Globus pallidus (tissue), 1 donor: ENCODE measurements around the gene RCAN2.

Experiments used
- DNase-seq: peaks from one replicate; pipeline ENCODE4 v3.0.0-alpha.2; 2015; ENCODE audit warnings: low spot score

RCAN2 gene

GRCh38 chr6:46491201-46491627 lies at the start of gene RCAN2:
Gene RCAN2, minus strand, starts transcription at chr6:46491449.
- peak; percentile 75 for DNase-seq

- DNase-seq: no peak
Measured at GRCh38 chr6:46539866-46540265, 48.6 kb upstream of the RCAN2 start.

DNA sequence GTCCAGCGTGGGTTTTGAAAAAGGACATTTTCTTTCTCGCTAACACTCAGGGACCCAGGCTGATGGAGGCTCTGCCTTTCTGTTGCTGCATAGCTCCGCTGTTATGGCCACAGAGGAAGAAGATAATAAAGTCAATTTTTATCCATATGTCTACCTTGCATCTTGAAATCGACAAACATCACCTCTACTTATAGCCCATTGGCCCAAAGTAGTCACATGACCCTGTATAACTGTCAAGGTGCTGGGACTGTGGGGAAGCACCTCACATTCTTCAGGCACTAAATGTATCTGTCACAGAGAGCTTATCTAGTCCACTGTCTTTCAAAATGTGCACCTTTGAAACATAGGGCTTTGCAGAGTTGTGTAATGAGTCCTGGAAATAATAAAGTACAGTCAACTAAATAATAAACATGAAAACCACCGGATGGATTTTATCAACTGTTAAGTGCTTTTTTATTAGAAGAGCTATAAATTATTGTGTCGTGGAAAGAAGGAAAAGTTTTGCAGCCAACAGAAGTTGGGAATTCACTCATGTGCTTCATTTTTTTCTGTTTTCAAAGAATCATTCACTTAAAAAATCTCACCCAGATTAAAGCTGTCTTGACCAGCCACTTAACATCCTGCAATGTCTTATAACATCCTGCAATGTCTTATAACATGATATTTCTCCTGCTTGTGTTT lies 47.7 kb upstream of the RCAN2 start:
- DNase-seq: no peak

- no peak for DNase-seq
Measured at GRCh38 chr6:46530896-46531295, 39.6 kb upstream of the RCAN2 start.

DNA sequence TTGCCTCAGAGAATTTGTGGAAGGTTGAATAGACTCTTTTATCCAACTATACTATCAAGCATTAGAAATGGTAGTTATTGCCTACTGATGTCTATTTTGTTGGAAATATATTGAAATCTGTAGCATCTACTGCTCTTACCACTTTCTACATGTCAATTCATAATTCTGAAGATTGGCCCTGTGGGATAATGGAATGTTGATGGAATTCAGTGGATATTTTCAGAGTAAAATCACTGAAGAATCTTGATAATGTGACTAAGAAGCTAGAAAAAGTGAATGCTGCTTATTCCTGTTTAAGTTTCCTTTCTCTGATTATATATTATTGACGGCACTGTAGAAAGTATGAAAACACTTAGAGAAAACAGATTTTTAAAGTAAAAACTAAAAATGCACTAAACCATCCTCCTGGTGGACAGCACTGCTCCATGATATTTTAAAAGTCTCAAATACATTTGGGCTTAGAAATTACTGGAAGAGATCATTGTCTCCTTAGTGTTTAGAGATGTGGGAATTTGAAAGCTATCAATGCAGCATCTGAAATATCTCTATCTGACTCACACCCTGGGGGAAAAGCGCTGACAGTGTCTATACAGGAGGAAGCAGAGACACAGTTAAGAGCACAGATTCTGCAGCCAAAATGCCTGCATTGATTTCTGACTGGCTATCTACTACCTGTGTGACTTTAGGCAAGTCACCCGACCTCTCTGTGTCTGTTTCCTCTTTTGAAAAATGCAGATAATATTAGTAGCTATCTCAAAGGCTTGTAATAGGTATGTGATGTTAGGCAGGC lies 37.9 kb upstream of the RCAN2 start:
- no peak for DNase-seq

GRCh38 chr6:46526607-46527006 lies 35.4 kb upstream of the RCAN2 start:
- DNase-seq: no peak

GRCh38 chr6:46525583-46525982 lies 34.3 kb upstream of the RCAN2 start:
- DNase-seq: no peak

GRCh38 chr6:46521464-46521971 lies 30.3 kb upstream of the RCAN2 start:
- DNase-seq: no peak

DNA sequence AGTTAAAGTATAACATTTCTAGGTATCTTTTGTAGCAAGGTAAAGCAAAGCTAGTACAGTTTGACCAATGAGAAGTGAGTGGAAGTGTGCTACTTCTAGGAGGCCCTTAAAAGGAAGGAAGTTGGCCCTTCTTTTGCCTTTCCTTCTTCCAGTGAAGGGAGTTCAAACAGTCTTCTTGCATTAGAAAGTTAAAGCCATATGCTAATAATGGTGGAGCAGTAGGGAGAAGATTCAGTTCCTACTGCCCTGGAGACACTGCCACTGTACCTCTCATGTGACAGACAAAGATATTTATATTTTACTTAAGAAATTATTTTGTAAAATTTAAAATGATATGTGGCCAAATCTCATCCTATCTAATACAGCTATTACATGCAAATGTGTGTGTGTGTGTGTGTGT lies 26.0 kb upstream of the RCAN2 start:
- no peak for DNase-seq

DNA sequence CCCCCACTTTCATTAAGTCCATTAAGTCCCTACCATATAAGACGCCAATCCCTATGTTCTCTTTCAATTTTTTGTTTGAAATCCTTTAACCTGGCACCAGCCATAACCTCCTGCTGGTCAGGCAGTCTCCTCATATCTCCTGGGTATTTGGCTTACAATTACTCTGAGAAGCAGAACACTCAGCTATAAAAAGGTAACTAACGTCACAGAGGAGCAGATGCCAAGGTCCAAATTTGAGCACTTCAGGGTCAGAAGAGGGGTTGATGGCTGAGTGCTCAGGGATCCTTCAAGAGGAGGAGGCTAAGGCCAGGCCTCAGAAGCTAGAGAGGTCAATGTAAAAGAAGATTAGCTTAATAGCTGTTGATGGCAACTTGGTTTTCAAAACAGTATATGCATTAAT lies 22.3 kb upstream of the RCAN2 start:
- DNase-seq: no peak

DNA sequence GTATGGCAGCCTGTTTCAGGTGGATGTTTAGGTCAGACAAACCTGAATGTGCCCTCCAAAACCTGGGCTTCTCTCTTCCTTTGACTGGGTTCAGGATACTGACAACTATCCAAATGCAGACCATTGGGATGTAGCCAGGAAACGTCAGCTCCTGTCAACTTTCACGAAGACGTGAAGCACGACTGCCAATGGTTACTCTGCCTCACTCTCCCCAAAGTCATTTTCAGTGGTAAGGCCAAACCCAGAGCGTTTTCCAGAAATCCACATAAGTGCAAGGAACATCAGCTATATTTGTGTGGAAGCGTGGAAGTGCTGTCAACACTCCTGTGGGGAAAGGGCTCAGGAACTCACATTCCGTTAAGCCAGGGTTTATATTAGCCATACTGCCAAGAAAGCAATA lies 20.1 kb upstream of the RCAN2 start:
- no peak for DNase-seq

GRCh38 chr6:46510651-46511050 lies 19.4 kb upstream of the RCAN2 start:
- peak; percentile 90 for DNase-seq

DNA sequence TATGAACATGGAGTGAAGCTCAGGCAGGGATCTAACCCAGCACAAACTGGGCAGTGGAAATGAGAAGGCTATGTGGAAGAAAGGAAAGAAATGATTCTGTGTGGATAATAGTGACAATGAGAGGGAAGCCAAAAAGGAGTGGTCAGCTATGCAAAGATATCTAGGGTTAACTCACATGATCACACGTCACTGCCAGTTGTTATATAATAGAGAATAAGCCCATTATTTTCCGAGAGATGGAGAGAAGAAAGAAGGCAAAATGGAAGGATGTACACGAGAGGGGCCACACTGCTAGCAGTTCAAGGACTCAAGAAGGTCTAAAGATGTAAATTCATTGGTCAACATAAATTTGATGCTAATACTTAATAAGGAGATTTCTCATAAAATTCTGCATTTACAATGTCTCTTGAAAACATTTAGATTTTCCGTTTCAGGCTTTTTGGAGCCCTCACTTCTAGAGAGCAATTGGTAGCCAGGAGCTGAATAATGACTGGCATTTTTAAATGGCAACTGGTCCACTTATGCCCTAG lies 18.8 kb upstream of the RCAN2 start:
- DNase-seq: peak; percentile 72

DNA sequence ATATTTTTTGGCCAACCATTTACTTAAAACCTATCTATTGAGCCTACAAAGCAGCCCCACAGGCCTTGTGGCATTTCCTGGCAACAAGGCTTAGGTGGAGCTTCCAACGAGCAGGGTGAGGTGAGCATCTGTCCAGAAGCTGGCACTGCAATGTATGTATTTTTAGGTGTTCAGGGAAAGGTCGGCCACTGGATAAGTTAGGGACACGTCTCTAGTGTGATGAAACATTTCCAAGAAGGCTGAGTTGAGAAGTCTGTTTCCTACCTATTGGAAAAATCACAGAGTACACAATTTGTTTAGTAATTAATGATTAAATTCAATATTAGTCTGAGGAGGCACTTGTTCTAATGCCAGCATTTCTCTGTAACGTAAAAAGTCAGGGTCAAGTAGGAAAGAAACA lies 17.8 kb upstream of the RCAN2 start:
- DNase-seq: no peak

- no peak for DNase-seq
Measured at GRCh38 chr6:46507426-46507825, 16.2 kb upstream of the RCAN2 start.

DNA sequence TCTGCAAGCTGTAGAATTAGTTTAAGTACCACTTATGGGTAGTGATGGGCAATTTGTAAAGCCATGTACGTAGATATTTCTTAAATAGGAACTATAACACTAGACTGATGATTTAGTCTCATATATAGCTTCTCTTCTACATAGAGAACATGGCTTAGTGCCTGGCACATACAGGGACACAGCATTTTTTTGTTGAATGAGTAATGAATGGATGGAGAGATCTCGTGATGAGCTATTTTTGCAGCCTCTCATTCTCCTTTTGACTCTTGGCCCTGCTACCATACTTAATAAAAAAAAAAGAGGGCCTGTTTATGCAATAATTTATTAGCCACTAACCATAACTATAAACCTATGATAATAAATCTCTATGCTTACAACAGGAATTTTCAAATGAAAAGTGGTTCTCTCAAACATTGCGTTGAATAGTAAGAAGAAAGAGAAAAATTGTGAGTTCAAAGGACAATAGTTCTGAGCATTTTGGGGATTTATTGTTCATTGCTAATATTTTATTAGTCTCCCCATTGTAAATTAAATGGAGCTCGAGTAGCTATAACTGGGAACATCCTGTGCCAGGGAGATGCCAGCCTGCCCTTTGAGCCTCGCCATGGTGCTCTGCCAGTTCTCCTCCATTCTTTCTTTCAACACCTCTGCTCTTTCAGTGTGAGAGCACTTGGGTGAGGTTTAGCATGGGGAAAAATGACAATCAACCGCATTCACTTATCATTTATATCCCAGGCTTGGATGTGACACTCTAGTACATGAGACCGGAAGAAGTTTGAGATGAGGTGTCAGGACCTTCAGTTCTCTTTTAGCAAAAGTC lies 14.7 kb upstream of the RCAN2 start:
- no peak for DNase-seq

- no peak for DNase-seq
Measured at GRCh38 chr6:46504242-46504641, 13.0 kb upstream of the RCAN2 start.

DNA sequence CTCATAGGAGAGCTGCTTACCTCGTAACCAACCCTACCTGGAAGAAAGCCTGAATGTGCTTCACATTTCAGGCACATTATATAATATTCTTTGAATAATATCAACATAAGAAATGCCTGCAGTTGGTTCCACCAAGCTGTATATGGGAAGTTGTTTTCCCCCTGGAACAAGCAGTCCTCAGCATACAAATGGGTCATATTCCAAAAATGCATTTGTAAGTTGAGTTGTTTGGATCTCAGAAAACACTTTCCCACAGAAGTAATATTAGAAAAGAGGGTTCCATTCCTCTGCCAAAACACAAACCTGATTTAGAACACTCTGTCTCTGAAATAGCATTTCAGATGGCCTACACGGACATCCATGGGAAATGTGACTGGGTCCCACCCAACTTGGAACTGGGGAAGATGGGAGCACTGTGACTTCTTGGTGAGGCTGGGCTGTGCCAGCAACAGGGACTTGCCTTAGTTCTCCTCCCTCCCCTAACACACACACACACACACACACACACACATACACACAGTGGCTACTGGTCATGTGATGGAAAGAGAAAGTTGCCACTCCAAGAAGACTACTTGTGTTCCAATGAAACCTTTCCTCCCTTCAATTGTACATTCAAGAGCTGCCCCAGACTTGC lies 11.4 kb upstream of the RCAN2 start:
- DNase-seq: no peak

GRCh38 chr6:46501136-46502089 lies 10.2 kb upstream of the RCAN2 start:
- DNase-seq: no peak

- no peak for DNase-seq
Measured at GRCh38 chr6:46500382-46500781, 9.1 kb upstream of the RCAN2 start.
